GM12878 (cell line): Measurements from ENCODE around the gene CNTNAP5.

ENCODE experiments used
- CEBPZ ChIP-seq: fragments of 150-350 bp; IDR thresholded peaks from 2 replicates; pipeline ENCODE4 v1.6.1; 2016; ENCODE audit warnings: low read depth, low read length
- CTCF ChIP-seq, 3 experiments: IDR thresholded peaks in 2 of 3; conservative IDR thresholded peaks in 1 of 3; 2 replicates each; pipeline ENCODE4 v1.5.1; 2011; ENCODE audit warnings: low read depth in 3 of 3, low read length in 3 of 3, mild to moderate bottlenecking in 3 of 3, control low read depth in 2 of 3, moderate library complexity in 2 of 3, inconsistent platforms in 1 of 3, mixed read lengths in 1 of 3; ENCODE audit not compliant: control insufficient read depth in 2 of 3, insufficient read depth in 1 of 3; ENCODE audit errors: extremely low read depth in 1 of 3
- EP300 ChIP-seq, 2 experiments: fragments of 150-350 bp in 1 of 2; IDR thresholded peaks; 2 replicates each; pipeline ENCODE4 v1.6.1; 2011 to 2012; ENCODE audit warnings: low read depth in 2 of 2, low read length in 2 of 2, borderline replicate concordance in 1 of 2, improper control_type of control experiment in 1 of 2, inconsistent platforms in 1 of 2; ENCODE audit not compliant: control insufficient read depth in 1 of 2
- EZH2 ChIP-seq: IDR thresholded peaks from 2 replicates; pipeline ENCODE4 v1.6.1; 2012; ENCODE audit warnings: low read depth, mild to moderate bottlenecking, control low read depth, inconsistent platforms, low read length, borderline replicate concordance; ENCODE audit not compliant: control insufficient read depth
- GATAD2B ChIP-seq: fragments of 450-650 bp; conservative IDR thresholded peaks from 2 replicates; pipeline ENCODE4 v1.6.1; 2017; ENCODE audit warnings: low read depth, mild to moderate bottlenecking, moderate library complexity
- JUNB ChIP-seq: IDR thresholded peaks from 2 replicates; pipeline ENCODE4 v1.6.1; 2016; ENCODE audit warnings: antibody characterized with exemption, mild to moderate bottlenecking
- KDM1A ChIP-seq: fragments of 200-600 bp; sonication (generic); IDR thresholded peaks from 2 replicates; pipeline ENCODE4 v1.6.1; 2016; ENCODE audit warnings: borderline replicate concordance
- LARP7 ChIP-seq: fragments of 450-650 bp; IDR thresholded peaks from 2 replicates; pipeline ENCODE4 v1.6.1; 2017; ENCODE audit warnings: mild to moderate bottlenecking
- TARDBP ChIP-seq: IDR thresholded peaks from 2 replicates; pipeline ENCODE4 v1.6.1; 2016; ENCODE audit warnings: borderline replicate concordance
- USF1 ChIP-seq: IDR thresholded peaks from 2 replicates; pipeline ENCODE4 v1.6.1; 2011; ENCODE audit warnings: borderline replicate concordance, low read depth, mild to moderate bottlenecking, moderate library complexity, mixed read lengths, low read length; ENCODE audit not compliant: insufficient read depth; ENCODE audit errors: extremely low read length

- TF ChIP-seq TARDBP (no peak), LARP7 (no peak), EZH2 (no peak), CTCF (IDR thresholded peaks at IDR 0.05 in 2 of 3, conservative IDR thresholded peaks at IDR 0.05 in 1 of 3; ENCODE audit: control insufficient read depth in 2 of 3, extremely low read depth in 1 of 3, insufficient read depth in 1 of 3, low read depth in 3 of 3, low read length in 3 of 3) (no peak), KDM1A (no peak), GATAD2B (no peak), CEBPZ (no peak), JUNB (no peak), USF1 (no peak), EP300 (IDR thresholded peaks at IDR 0.05; ENCODE audit: borderline replicate concordance in 1 of 2, control insufficient read depth in 1 of 2, low read depth in 2 of 2, low read length in 2 of 2) (no peak)
Observed at GRCh38 chr2:124264551-124265091, 239.5 kb downstream of the CNTNAP5 start.
